Measurements from ENCODE around the gene GLIPR2.
"Not testable (repeated sequence)": the region's sequence is repeated elsewhere in the genome, so short reads cannot be mapped to it uniquely, and the experiment has no call there.

GLIPR2 gene

DNA sequence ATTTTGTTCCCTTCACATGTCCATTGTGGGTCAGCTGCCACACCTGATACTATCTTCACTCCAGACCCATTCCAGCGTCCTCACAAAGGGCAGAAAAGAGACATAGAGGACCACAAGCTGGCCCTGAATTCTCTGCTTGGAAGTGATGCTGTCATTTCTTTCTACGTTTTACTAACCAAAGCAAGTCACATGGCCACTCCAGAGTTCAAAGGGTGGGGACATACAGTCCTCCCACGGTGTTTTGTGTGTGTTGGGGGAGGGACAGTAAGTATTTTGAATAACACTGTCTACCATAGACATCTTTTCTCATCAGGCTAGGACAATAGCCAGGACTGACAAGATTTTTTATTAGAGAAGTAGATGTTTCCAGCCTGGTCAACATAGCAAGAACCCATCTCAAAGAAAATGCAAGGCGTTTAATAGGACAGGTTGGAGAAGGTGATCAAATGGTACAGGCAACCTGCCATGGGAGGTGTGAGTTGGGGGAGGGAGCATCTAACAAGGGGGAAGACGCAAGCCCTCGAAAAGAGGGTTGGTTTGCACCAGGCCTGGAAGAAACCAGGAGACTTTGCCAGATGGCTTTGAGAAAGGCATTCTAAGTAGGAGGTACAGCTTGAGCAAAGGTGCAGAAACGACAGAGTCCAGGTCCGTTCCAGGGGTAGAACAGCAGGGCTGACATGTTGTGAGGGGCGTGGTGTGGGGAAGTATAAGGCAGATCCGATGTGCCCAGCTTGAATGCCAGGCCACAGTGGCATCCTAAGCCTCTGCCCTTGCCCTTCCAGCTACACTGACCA lies 11.3 kb upstream of the GLIPR2 start:
- no peak for DNase-seq

DNA sequence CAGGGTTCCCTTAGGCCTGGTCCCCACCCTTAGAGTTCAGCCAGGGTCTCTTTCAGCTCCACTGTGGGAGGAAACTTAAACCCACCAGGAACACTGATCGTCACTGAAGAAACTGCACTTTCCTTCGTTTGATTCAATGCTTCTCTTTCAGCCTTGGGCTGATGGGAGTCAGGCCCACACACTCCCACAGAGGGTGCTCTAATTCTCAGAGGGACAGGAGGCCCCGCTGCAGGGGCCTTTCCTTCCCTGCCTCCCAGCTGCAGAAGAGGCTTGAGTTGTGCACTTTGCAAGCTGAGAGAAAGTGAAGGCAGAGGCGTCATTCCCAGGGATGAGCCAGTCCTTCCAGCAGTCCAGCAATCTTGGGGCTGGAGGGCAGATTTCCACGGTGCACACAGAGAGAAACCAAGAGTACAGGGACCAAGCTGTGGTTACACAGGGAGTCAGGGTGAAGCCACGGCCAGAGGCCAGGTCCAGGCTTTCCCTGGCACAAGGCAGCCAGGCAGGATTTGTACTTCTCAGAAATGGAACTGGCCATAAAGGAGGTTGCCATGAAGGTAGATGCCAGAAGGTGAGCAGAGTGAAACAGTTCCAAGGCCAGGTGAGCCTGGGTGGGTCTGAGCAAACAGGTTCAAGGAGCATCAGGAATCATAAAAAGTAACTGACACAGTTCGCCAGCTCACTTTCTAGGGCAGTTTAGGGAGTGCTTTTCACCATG lies 10.4 kb upstream of the GLIPR2 start:
- no peak for DNase-seq

DNA sequence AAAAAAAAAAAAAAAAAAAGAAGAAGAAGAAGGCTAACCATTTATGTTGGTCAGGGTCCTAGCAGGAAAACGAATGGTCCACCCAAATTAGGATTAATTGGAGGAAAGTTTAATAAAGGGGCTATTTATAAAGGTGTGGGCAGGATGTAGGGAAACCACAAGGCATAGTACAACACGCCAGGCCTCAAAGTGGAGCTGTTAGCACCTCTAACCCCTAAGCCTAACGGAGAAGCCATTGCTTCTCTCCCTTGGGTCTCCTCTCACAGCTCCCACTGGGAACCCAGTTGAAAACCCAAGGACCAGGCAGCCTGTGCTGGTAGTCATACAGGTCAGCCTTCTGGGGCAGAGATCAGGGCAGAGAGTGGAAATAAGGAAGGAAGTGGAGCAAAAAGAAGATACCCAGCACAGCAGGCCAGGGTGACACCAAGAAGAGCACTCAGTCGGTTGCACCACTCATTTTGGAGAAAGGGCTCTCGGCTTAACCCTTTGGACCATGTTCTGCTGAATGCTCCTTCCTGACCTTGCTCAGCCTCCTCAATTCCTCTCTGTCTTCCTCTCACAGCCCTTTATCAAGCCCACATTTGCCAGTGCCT lies 8.8 kb upstream of the GLIPR2 start:
- DNase-seq, result no peak

GRCh38 chr9:36128349-36128748 lies 8.2 kb upstream of the GLIPR2 start:
- no peak for DNase-seq

DNA sequence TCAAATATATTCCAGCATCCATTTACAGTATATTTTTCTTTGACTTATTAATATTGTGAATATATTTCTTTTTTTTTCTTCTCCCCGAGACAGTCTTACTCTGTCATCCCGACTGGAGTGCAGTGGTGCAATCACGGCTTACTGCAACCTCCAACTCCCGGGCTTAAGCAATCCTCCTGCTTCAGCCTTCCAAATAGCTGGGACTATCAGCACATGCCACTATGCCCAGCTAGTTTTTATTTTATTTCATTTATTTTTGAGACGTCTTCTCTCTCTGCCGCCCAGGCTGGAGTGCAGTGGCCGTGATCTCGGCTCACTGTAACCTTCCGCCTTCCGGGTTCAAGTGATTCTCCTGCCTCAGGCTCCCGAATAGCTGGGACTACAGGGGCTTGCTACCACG lies 7.4 kb upstream of the GLIPR2 start:
- no peak for DNase-seq

GRCh38 chr9:36131666-36132065 lies 4.9 kb upstream of the GLIPR2 start:
- not testable (repeated sequence) for DNase-seq

GRCh38 chr9:36132086-36132485 lies 4.4 kb upstream of the GLIPR2 start:
- DNase-seq, result no peak

DNA sequence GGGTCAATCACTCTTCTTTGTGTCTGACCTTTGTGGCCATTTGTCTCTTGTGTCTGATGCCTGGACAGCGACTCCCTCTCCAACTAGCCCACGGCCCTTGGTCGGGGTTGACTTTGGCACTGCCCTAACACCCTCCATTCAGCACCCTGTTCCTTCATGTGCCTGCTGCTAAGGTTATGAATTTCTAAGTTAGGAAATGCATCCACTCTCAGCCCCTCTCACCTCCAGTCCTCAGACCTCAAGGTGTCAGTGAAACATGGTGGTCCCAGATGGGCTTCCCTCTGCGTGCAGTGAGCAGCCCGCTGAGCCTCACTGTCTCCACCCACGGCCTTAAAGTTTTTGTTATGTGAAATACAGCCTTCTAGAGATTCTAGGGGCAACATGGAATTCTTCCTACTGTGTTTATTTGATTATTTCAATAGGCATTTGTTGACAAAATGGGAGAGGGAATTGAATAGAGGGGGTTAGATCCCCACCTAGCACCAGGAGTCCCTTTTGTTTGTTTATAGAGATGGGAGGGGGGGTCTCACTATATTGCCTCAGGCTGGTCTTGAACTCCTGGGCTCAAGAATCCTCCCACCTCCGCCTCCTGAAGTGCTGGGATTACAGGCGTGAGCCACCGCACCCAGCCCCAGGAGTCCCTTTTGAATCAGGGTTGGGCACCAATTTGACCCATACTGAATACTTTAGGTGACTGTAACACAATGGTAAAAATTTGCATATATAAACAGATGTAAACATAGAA lies 1.6 kb upstream of the GLIPR2 start:
- no peak for DNase-seq

GRCh38 chr9:36135741-36136271 lies 727 bp upstream of the GLIPR2 start:
- DNase-seq, result no peak

DNA sequence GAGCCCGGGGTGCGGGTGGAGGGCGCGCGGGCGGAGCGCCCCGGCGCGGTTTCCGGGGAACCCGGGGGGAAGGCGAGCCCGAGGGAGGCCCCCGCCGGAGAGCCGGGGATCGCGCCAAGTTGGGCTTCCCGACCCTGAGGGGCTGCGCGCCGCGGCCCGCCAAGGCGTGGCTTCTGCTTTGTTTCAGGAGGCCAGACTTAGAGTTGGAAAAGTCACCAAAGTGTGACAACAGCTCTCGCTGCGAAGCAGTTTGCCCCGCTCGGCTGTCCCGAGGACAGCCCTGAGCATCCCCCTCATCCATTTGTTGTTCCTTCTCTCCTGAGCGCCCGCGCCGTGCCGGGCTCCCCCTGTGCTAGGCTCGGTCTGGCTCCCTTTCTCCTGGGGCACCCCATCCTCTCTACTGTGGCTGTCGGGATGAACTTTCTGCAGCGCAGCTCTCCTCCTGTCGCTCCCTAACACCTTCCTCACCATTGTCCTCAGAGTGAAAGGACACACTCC lies 410 bp downstream of the GLIPR2 start:
- DNase-seq, result no peak

DNA sequence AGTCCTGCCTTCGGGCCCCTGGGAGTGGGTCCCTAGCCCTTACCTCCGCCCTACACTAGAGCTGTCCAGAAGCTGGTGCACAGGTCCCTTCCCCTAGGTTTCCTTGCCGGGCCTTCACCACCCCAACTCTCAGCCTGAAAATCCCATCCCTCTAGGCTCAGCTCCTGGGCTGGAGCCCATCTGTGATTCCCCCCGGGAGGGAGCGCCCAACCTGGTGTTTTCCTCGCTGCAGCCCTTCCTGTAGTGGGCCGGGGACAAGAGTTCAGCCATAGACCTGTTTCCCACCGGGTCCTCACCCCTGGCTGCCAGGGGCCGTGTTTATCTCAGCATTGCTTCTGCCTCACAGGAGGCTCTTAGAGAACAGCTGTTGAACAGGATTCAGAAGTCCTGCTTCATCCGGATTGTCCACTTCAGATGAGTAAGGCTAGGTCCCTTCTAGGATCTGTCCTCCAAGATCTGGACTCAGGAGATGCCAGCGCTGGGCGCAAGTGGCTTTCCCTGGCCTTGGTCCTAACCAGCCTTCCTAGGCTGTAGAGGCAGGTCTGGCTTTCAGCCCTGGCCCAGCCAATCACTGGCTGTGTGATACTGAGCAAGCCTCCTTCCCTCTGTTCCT lies 965 bp downstream of the GLIPR2 start:
- no peak for DNase-seq

GRCh38 chr9:36138496-36138895 lies 2.0 kb downstream of the GLIPR2 start:
- DNase-seq, result no peak

GRCh38 chr9:36138901-36139300 lies 2.4 kb downstream of the GLIPR2 start:
- no peak for DNase-seq

DNA sequence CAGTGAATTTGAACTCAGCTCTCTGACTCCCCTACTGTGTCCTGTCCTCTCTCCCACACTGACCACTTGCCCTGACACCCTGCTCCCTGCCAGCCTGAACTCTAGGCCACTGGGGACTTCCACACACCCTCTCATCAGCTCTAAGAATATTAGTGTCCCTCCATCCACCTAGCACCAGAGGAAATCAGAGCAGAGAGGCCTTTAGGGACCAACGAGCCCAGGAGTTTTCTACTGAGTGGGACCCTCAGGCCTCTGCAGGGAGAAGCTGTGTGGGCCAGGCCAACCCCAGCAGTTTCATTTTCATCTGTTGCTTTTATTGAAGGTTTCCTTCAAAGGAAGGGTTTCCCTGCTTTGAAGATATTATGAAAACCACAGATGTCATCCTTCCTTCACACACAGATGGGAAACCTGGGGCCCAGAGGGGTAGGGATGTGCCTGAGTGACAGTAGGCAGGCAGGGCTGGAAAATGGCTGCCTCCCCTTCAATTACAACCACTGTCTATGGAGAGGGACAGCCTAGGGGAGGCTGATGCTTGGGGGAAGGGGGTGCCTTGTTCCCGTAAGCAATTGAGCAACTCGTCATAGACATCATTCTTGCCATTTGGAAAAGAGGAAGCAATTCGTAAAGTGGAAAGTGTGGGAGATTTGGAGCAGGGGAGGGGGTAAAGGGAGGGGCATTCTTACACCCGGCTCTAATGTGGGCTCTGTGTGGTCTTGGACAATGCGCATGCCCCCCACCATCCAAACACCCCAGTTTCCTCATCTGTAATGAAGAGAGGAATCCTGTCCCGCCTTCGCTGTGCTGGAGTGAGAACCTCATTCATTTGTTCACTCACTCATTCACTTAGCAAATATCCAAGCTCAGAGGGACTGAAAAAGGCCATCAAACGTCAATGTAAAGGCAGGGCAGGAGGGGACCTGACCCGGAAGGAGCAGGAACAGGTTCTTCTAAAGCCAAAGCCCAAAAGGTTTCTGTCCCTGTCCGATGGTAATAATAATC lies 3.9 kb downstream of the GLIPR2 start:
- no peak for DNase-seq

- DNase-seq, result no peak
Measured at GRCh38 chr9:36141288-36141687, 4.8 kb downstream of the GLIPR2 start.

GRCh38 chr9:36141761-36142160 lies 5.2 kb downstream of the GLIPR2 start:
- no peak for DNase-seq

DNA sequence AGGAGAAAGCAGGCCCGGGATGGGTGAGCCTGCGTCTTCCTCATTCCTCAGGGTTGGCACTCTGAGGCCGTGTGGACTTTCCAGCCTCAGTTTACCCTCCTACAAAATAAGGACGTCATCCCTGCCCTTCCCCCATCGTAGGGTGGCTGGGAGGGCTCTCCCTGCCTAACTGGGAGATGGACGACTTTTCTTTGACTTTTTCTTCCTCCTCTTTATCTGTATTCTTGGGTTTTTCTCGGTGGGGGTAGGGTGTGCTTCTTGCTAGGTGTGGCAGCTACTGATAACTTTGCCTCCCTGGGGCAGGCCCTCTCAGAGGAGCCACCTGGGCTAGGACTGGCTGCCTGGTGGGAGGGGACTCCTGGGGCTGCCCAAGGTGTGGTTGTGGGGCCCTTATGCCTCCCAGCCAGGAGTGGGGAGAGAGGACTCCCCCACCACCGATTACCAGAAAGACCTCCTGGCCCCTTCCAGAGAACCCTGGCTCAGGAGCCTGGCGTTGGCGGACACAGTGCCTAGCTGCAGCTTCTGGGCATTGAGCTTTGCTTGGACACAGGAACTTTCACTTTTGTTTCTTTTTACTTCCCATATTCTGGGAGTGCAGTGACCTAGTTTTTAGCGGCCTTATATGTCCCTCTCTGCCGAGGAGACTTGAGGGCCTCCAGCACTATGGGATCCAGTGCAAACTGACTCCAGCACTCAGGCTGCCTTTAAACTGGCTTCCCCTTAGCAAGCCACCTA lies 6.1 kb downstream of the GLIPR2 start:
- DNase-seq, result no peak

- DNase-seq, result no peak
Measured at GRCh38 chr9:36143245-36143641, 6.7 kb downstream of the GLIPR2 start.

- DNase-seq, result no peak
Measured at GRCh38 chr9:36144309-36145232, 8.0 kb downstream of the GLIPR2 start.
